ENCODE measurements around the gene MSH5. TPM values are rescaled to one million over a fixed set of nuclear protein-coding genes. Genes with fewer than 3 reads are reported as not detected.

MSH5 gene
- total and polyA plus RNA-seq, 2 of the 13 experiments (the other 11 are each of a cell fraction or from before 2014, with no cell fraction given), result 10.2 to 38.7 TPM

DNA sequence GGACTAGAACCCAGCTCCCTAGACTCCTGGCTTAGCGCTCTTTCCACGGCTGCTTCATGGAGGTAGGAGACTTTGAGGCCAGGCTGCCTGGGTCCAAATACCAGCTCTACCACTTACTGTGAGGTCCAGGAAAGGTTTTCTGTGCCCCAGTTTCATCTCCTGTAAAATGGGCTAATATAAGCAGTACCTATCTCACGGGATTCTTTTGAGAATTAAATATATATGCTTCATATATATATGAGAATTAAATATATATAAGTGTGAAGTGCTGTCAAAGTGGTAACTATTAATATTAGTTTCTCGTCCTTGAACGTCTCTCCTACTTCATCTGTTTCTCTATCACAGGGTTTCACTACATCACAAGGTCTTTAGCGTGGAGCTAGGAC lies 48.7 kb upstream of the MSH5 start:
- no peak overlapping the region for H3K4me2 ChIP-seq (ENCODE audit: low read depth, low read length)
- no peak overlapping the region for H2AFZ ChIP-seq (ENCODE audit: low read length)
- H3K4me3 ChIP-seq (replicated peaks in 1 of 3; ENCODE audit: insufficient read depth in 1 of 3, low read depth in 2 of 3, low read length in 3 of 3), result no peak overlapping the region
- no TSS peak for BruUV-seq (replicated peaks)
- TF ChIP-seq ZFP36 (IDR thresholded peaks at IDR 0.05; ENCODE audit: borderline replicate concordance, low read depth, low read length, partially characterized antibody), result no peak
- no peak for TF ChIP-seq ZNF850 (CRISPR knock-in tag; conservative IDR thresholded peaks at IDR 0.05)
- TF ChIP-seq, protein P1, sequence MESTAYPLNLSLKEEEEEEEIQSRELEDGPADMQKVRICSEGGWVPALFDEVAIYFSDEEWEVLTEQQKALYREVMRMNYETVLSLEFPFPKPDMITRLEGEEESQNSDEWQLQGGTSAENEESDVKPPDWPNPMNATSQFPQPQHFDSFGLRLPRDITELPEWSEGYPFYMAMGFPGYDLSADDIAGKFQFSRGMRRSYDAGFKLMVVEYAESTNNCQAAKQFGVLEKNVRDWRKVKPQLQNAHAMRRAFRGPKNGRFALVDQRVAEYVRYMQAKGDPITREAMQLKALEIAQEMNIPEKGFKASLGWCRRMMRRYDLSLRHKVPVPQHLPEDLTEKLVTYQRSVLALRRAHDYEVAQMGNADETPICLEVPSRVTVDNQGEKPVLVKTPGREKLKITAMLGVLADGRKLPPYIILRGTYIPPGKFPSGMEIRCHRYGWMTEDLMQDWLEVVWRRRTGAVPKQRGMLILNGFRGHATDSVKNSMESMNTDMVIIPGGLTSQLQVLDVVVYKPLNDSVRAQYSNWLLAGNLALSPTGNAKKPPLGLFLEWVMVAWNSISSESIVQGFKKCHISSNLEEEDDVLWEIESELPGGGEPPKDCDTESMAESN (CRISPR knock-in tag; conservative IDR thresholded peaks at IDR 0.05), result no peak
- TF ChIP-seq, protein P2, sequence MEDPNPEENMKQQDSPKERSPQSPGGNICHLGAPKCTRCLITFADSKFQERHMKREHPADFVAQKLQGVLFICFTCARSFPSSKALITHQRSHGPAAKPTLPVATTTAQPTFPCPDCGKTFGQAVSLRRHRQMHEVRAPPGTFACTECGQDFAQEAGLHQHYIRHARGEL (CRISPR knock-in tag; IDR thresholded peaks at IDR 0.05), result no peak
- no peak for TF ChIP-seq ATF7 (IDR thresholded peaks at IDR 0.05)
- no peak for TF ChIP-seq ATF7 (CRISPR knock-in tag; IDR thresholded peaks at IDR 0.05)
- TF ChIP-seq ZNF777 (CRISPR knock-in tag; IDR thresholded peaks at IDR 0.05), result no peak
- TF ChIP-seq ZNF513 (CRISPR knock-in tag; conservative IDR thresholded peaks at IDR 0.05), result no peak
- TF ChIP-seq, protein P3, sequence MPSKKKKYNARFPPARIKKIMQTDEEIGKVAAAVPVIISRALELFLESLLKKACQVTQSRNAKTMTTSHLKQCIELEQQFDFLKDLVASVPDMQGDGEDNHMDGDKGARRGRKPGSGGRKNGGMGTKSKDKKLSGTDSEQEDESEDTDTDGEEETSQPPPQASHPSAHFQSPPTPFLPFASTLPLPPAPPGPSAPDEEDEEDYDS (CRISPR knock-in tag; IDR thresholded peaks at IDR 0.05), result no peak
- TF ChIP-seq ZNF234 (CRISPR knock-in tag; conservative IDR thresholded peaks at IDR 0.05), result no peak
- TF ChIP-seq HCFC1 (IDR thresholded peaks at IDR 0.05; ENCODE audit: low read depth, low read length), result no peak
- TF ChIP-seq, protein P4, sequence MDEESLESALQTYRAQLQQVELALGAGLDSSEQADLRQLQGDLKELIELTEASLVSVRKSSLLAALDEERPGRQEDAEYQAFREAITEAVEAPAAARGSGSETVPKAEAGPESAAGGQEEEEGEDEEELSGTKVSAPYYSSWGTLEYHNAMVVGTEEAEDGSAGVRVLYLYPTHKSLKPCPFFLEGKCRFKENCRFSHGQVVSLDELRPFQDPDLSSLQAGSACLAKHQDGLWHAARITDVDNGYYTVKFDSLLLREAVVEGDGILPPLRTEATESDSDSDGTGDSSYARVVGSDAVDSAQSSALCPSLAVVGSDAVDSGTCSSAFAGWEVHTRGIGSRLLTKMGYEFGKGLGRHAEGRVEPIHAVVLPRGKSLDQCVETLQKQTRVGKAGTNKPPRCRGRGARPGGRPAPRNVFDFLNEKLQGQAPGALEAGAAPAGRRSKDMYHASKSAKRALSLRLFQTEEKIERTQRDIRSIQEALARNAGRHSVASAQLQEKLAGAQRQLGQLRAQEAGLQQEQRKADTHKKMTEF (CRISPR knock-in tag; IDR thresholded peaks at IDR 0.05), result no peak
- no peak for TF ChIP-seq SSRP1 (CRISPR knock-in tag; IDR thresholded peaks at IDR 0.05)
- no peak for TF ChIP-seq GABPA (IDR thresholded peaks at IDR 0.05; ENCODE audit: low read depth, low read length)
- TF ChIP-seq GABPA (CRISPR knock-in tag; IDR thresholded peaks at IDR 0.05; ENCODE audit: low read depth), result no peak
- TF ChIP-seq CENPT (CRISPR knock-in tag; IDR thresholded peaks at IDR 0.05; ENCODE audit: low read depth), result no peak
- no peak for TF ChIP-seq ZNF546 (CRISPR knock-in tag; conservative IDR thresholded peaks at IDR 0.05)
- TF ChIP-seq GATAD1 (CRISPR knock-in tag; IDR thresholded peaks at IDR 0.05), result no peak
- no peak for TF ChIP-seq FOXM1 (CRISPR knock-in tag; IDR thresholded peaks at IDR 0.05)
- no peak for TF ChIP-seq IRF9 (CRISPR knock-in tag; IDR thresholded peaks at IDR 0.05; ENCODE audit: borderline replicate concordance)
- TF ChIP-seq BHLHE40 (IDR thresholded peaks at IDR 0.05; ENCODE audit: low read length), result no peak
- over 99% methylated on average over 6 of the region's 6 CpGs for WGBS (ENCODE audit: low lambda C conversion rate)
- no peak for DNase-seq (ENCODE audit: low spot score)
- no peaks in the 10 kb centered on the region for H3K9me3 ChIP-seq (ENCODE audit: low read length)
- peaks cover 12% of the 10 kb centered on the region; the same call in 1 of the 2 replicates for H3K4me1 ChIP-seq (ENCODE audit: insufficient read depth, low read length)
- peaks cover 62 to 75% of the 10 kb centered on the region in 2 experiments for H3K36me3 ChIP-seq (replicated peaks in 1 of 2; ENCODE audit: control insufficient read depth in 1 of 2, insufficient read depth in 2 of 2, low read length in 2 of 2)
- in situ Hi-C loops (cut with HindIII; ENCODE audit: extremely low pct_ligation_motif_present, low pct_unique_long_range_greater_than_20kb), result no loop called here
- POLR2A ChIA-PET, result interaction anchor here (1.2 to 4.9 kb wide), 3 partner anchors 11 to 76 kb away, joined by 4 to 22 read pairs (median 4); partner anchors contain the start of gene ABHD16A
- CTCF ChIA-PET (ENCODE audit: low intra/inter-chr PET ratio, low total read pairs), result interaction anchor here (0.5 kb wide), 1 partner anchor 10 kb away, joined by 3 read pairs; the partner anchor contains the start of gene LY6G5C
- H3K9ac ChIP-seq (ENCODE audit: insufficient read depth, low read depth, low read length), result no peak overlapping the region
- H3K79me2 ChIP-seq (ENCODE audit: insufficient read depth, low read length), result no peaks in the 10 kb centered on the region
- no peaks in the 10 kb centered on the region for H3K27me3 ChIP-seq (ENCODE audit: control insufficient read depth in 1 of 2, insufficient read depth in 2 of 2, low read length in 2 of 2)
- no peak overlapping the region for H3K27ac ChIP-seq (ENCODE audit: extremely low read length, insufficient read depth, low read length)
- no peak for ATAC-seq
- no peaks in the 10 kb centered on the region for H4K20me1 ChIP-seq (ENCODE audit: insufficient read depth, low read length)
- no peak for FAIRE-seq
- intact Hi-C loops (cut with micrococcal nuclease; ENCODE audit: unreplicated experiment), result no loop called here

All from HepG2 (cell line).